Upper lobe of right lung (tissue), 1 donor: Measurements from ENCODE around the gene POFUT1. TPM values are rescaled to one million over a fixed set of nuclear protein-coding genes. Genes with fewer than 3 reads are reported as not detected.

Experiments used
- ATAC-seq: fragments of 200-7000 bp; cut with Tn5 transposase; one replicate; pipeline ENCODE4 v1.9.1; 2020; ENCODE audit warnings: mild to moderate bottlenecking, moderate library complexity
- DNase-seq: peaks from one replicate; pipeline ENCODE4 v3.0.0-alpha.2; 2020
- H3K27ac ChIP-seq: fragments of 200-600 bp; one replicate; pipeline ENCODE4 v1.8.0; 2022
- H3K27me3 ChIP-seq: fragments of 200-600 bp; one replicate; pipeline ENCODE4 v1.8.0; 2022; ENCODE audit warnings: mild to moderate bottlenecking
- H3K36me3 ChIP-seq: fragments of 200-600 bp; one replicate; pipeline ENCODE4 v1.8.0; 2022
- H3K4me1 ChIP-seq: fragments of 200-600 bp; one replicate; pipeline ENCODE4 v1.8.0; 2022
- H3K4me3 ChIP-seq: fragments of 200-600 bp; one replicate; pipeline ENCODE4 v1.8.0; 2022; ENCODE audit warnings: mild to moderate bottlenecking
- H3K9me3 ChIP-seq: fragments of 200-600 bp; one replicate; pipeline ENCODE4 v1.8.0; 2022
- CTCF ChIP-seq: fragments of 200-600 bp; IDR thresholded peaks from one replicate; pipeline ENCODE4 v1.8.0; 2022; ENCODE audit warnings: antibody characterized with exemption
- intact Hi-C: fragments of 100-400 bp; cut with DNase I; formaldehyde crosslinking; loops from one replicate; pipeline ENCODE4 v1.11.0; 2022
- total RNA-seq: library from RNA; stranded (reverse); fragmentation: NEBNext Ultra II Directional; extraction: Animal tissue kit (Norgen Biotek cat#: 25700); gene quantifications from one replicate; pipeline ENCODE4 v1.2.1, GENCODE V29; 2021
- donor health status: DM: no; HTN: yes; CAD: no; lungs with severe emphysema.

Gene POFUT1
- total RNA-seq, 1 donor from 2014 or later, result 31.5 TPM

GRCh38 chr20:32203356-32204204 lies 4.1 kb upstream of the POFUT1 start:
- DNase-seq (no peak), ATAC-seq (no peak)
- intact Hi-C loops, result no loop called here
- Histone ChIP-seq H3K27me3 (no peaks in the 10 kb centered on the region), H3K4me1 (peaks cover 59% of the 10 kb centered on the region), H3K27ac (peak overlapping the region; percentile 92), H3K4me3 (peak overlapping the region; percentile 99), H3K9me3 (no peaks in the 10 kb centered on the region), H3K36me3 (peaks cover 33% of the 10 kb centered on the region)
- TF ChIP-seq CTCF, result no peak

GRCh38 chr20:32204205-32205109 lies 3.2 kb upstream of the POFUT1 start:
- ATAC-seq, result peak; percentile 2
- no peaks in the 10 kb centered on the region for H3K9me3 ChIP-seq
- no peak for DNase-seq
- TF ChIP-seq CTCF, result no peak
- H3K4me3 ChIP-seq, result peak overlapping the region; percentile 99
- no peaks in the 10 kb centered on the region for H3K27me3 ChIP-seq
- intact Hi-C loops, result no loop called here
- peaks cover 26% of the 10 kb centered on the region for H3K36me3 ChIP-seq
- peak overlapping the region; percentile 92 for H3K27ac ChIP-seq
- peaks cover 67% of the 10 kb centered on the region for H3K4me1 ChIP-seq

- Histone ChIP-seq H3K4me1 (peaks cover 67% of the 10 kb centered on the region), H3K27me3 (no peaks in the 10 kb centered on the region), H3K4me3 (peak overlapping the region; percentile 99), H3K36me3 (peaks cover 17% of the 10 kb centered on the region), H3K27ac (peak overlapping the region; percentile 92), H3K9me3 (no peaks in the 10 kb centered on the region)
- ATAC-seq, result no peak
- intact Hi-C loops, result no loop called here
- DNase-seq, result no peak
- TF ChIP-seq CTCF, result no peak
Observed at GRCh38 chr20:32205110-32205842, 2.4 kb upstream of the POFUT1 start.

GRCh38 chr20:32205843-32206759 lies 1.6 kb upstream of the POFUT1 start:
- H3K9me3 ChIP-seq, result no peaks in the 10 kb centered on the region
- peaks cover 66% of the 10 kb centered on the region for H3K4me1 ChIP-seq
- peak overlapping the region; percentile 99 for H3K4me3 ChIP-seq
- ATAC-seq (no peak), DNase-seq (no peak)
- intact Hi-C loops, result no loop called here
- H3K27ac ChIP-seq, result peak overlapping the region; percentile 92
- no peak for TF ChIP-seq CTCF
- H3K36me3 ChIP-seq, result peaks cover 12% of the 10 kb centered on the region
- no peaks in the 10 kb centered on the region for H3K27me3 ChIP-seq
